GM12878 (cell line): ENCODE measurements around the gene WHAMM. TPM values are rescaled to one million over a fixed set of nuclear protein-coding genes. Genes with fewer than 3 reads are reported as not detected.
A peak's percentile ranks its signal among the peaks of the same experiment; 100 is the strongest.

Experiments used
- ATAC-seq: fragments of 200-7000 bp; cut with Tn5 transposase; 3 replicates; pipeline ENCODE4 v1.9.1; 2020; ENCODE audit warnings: mild to moderate bottlenecking, moderate library complexity
- BruUV-seq: library from RNA; stranded (reverse); fragments of 400-500 nt; replicated peaks from 2 replicates; lab custom pipeline; 2021; lab: Mats Ljungman, UMichigan
- CTCF ChIA-PET: fragments of 300-600 bp; sonication (Branson Sonifier 250); formaldehyde crosslinking; extraction: SDS; loops from one replicate; lab custom pipeline; 2021; ENCODE audit warnings: inconsistent platforms; lab: Yijun Ruan, JAX
- POLR2A ChIA-PET: fragments of 350-600 bp; formaldehyde crosslinking; extraction: SDS; loops from one replicate; lab custom pipeline; 2021; ENCODE audit warnings: inconsistent platforms; lab: Charles Lee
- RAD21 ChIA-PET: fragments of 300-600 bp; sonication (Branson Sonifier 250); formaldehyde crosslinking; loops from one replicate; lab custom pipeline; 2023; ENCODE audit warnings: antibody characterized with exemption; ENCODE audit not compliant: unreplicated experiment; lab: Charles Lee
- SMC1A ChIA-PET: fragments of 300-600 bp; sonication (Branson Sonifier 250); formaldehyde crosslinking; loops from one replicate; lab custom pipeline; 2023; ENCODE audit not compliant: unreplicated experiment, uncharacterized antibody; lab: Charles Lee
- DNase-seq: peaks from one replicate; pipeline ENCODE4 v3.0.0-alpha.2; 2011; ENCODE audit warnings: low read depth, low spot score
- FAIRE-seq: peaks from 3 replicates; lab custom pipeline; 2011; peaks lifted over from hg19 to GRCh38; lab: Jason Lieb, UNC
- H2AFZ ChIP-seq: 2 replicates; pipeline ENCODE4 v1.6.0; 2011; ENCODE audit warnings: low read depth, low read length, control low read depth; ENCODE audit not compliant: control insufficient read depth
- H3K27ac ChIP-seq: 2 replicates; pipeline ENCODE4 v1.5.1; 2011; ENCODE audit warnings: control low read depth; ENCODE audit not compliant: control insufficient read depth, insufficient read depth
- H3K27me3 ChIP-seq, 2 experiments: replicated peaks in 1 of 2; 2 replicates each; pipeline versions ENCODE4 v1.6.0 to v1.6.1; 2011; ENCODE audit warnings: low read length in 1 of 2; ENCODE audit not compliant: control insufficient read depth in 2 of 2, insufficient read depth in 2 of 2
- H3K36me3 ChIP-seq, 2 experiments: 2 replicates each; pipeline ENCODE4 v1.5.1; 2011; ENCODE audit warnings: low read length in 1 of 2; ENCODE audit not compliant: control insufficient read depth in 2 of 2, insufficient read depth in 2 of 2
- H3K4me1 ChIP-seq: 2 replicates; pipeline ENCODE4 v1.6.1; 2011; ENCODE audit warnings: mild to moderate bottlenecking, low read length, moderate library complexity, mixed read lengths; ENCODE audit not compliant: control insufficient read depth, insufficient read depth
- H3K4me2 ChIP-seq: 2 replicates; pipeline ENCODE4 v1.6.0; 2011; ENCODE audit warnings: control low read depth; ENCODE audit not compliant: control insufficient read depth, insufficient read depth
- H3K4me3 ChIP-seq: fragments of 200-600 bp; sonication (generic); 2 replicates; pipeline ENCODE4 v1.5.1; 2016
- H3K79me2 ChIP-seq: 2 replicates; pipeline ENCODE4 v1.6.0; 2011; ENCODE audit warnings: low read length; ENCODE audit not compliant: control insufficient read depth, insufficient read depth
- H3K9ac ChIP-seq: 2 replicates; pipeline ENCODE4 v1.8.0; 2011; ENCODE audit warnings: low read length, control low read depth, mixed read lengths; ENCODE audit not compliant: control insufficient read depth, insufficient read depth
- H3K9me3 ChIP-seq: replicated peaks from 3 replicates; pipeline ENCODE4 v1.5.1; 2011; ENCODE audit warnings: mild to moderate bottlenecking, low read length; ENCODE audit not compliant: control insufficient read depth, insufficient read depth
- H4K20me1 ChIP-seq: 2 replicates; pipeline ENCODE4 v1.6.0; 2011; ENCODE audit not compliant: control insufficient read depth, insufficient read depth
- BACH1 ChIP-seq: fragments of 450-650 bp; IDR thresholded peaks from 2 replicates; pipeline ENCODE4 v1.6.1; 2017; ENCODE audit warnings: mild to moderate bottlenecking, borderline replicate concordance
- BMI1 ChIP-seq: fragments of 450-650 bp; IDR thresholded peaks from 2 replicates; pipeline ENCODE4 v1.6.1; 2016; ENCODE audit warnings: mild to moderate bottlenecking, moderate library complexity, borderline replicate concordance
- CBX3 ChIP-seq: fragments of 200-600 bp; sonication (generic); IDR thresholded peaks from 2 replicates; pipeline ENCODE4 v1.6.1; 2016; ENCODE audit warnings: low read depth, borderline replicate concordance
- CREB1 ChIP-seq: IDR thresholded peaks from 2 replicates; pipeline ENCODE4 v1.6.1; 2012; ENCODE audit warnings: low read depth, mild to moderate bottlenecking, inconsistent platforms
- ESRRA ChIP-seq: IDR thresholded peaks from 2 replicates; pipeline ENCODE4 v1.6.1; 2012; ENCODE audit warnings: mild to moderate bottlenecking, low read length, improper control_type of control experiment
- JUNB ChIP-seq: IDR thresholded peaks from 2 replicates; pipeline ENCODE4 v1.6.1; 2016; ENCODE audit warnings: antibody characterized with exemption, mild to moderate bottlenecking
- JUND ChIP-seq: IDR thresholded peaks from 2 replicates; pipeline ENCODE4 v1.6.1; 2012; ENCODE audit warnings: low read depth, mild to moderate bottlenecking, low read length, improper control_type of control experiment, moderate library complexity
- MTA2 ChIP-seq: fragments of 450-650 bp; IDR thresholded peaks from 2 replicates; pipeline ENCODE4 v1.6.1; 2016; ENCODE audit warnings: low read depth, mild to moderate bottlenecking, moderate library complexity
- MYB ChIP-seq: fragments of 150-350 bp; IDR thresholded peaks from 2 replicates; pipeline ENCODE4 v1.6.1; 2014; ENCODE audit warnings: mild to moderate bottlenecking, low read depth, low read length, borderline replicate concordance
- MYC ChIP-seq: IDR thresholded peaks from 2 replicates; pipeline ENCODE4 v1.6.1; 2011; ENCODE audit warnings: mild to moderate bottlenecking, low read length, moderate library complexity, inconsistent platforms; ENCODE audit not compliant: insufficient read depth, insufficient replicate concordance, insufficient read length, severe bottlenecking
- NFYA ChIP-seq: IDR thresholded peaks from 2 replicates; pipeline ENCODE4 v1.6.1; 2011; ENCODE audit warnings: low read depth, mild to moderate bottlenecking, low read length, improper control_type of control experiment, borderline replicate concordance
- NR2C2 ChIP-seq: IDR thresholded peaks from 2 replicates; pipeline ENCODE4 v1.6.1; 2011; ENCODE audit warnings: borderline replicate concordance, low read depth; ENCODE audit not compliant: control insufficient read depth, insufficient read length
- SMAD1 ChIP-seq: fragments of 450-650 bp; IDR thresholded peaks from 2 replicates; pipeline ENCODE4 v1.6.1; 2018; ENCODE audit warnings: mild to moderate bottlenecking, low read depth; ENCODE audit not compliant: partially characterized antibody
- SMARCA5 ChIP-seq: fragments of 450-650 bp; IDR thresholded peaks from 2 replicates; pipeline ENCODE4 v1.6.1; 2017; ENCODE audit warnings: mild to moderate bottlenecking
- YY1 ChIP-seq: IDR thresholded peaks from 2 replicates; pipeline ENCODE4 v1.6.1; 2011; ENCODE audit warnings: low read depth, mild to moderate bottlenecking, low read length
- ZNF24 ChIP-seq: fragments of 450-650 bp; IDR thresholded peaks from 2 replicates; pipeline ENCODE4 v1.6.1; 2017; ENCODE audit warnings: antibody characterized with exemption, mild to moderate bottlenecking
- ZSCAN29 ChIP-seq: fragments of 450-650 bp; IDR thresholded peaks from 2 replicates; pipeline ENCODE4 v1.6.1; 2017; ENCODE audit warnings: mild to moderate bottlenecking, moderate library complexity
- WGBS: methylation state at CpG from one replicate; pipeline ENCODE4 v1.1.6; 2016; ENCODE audit warnings: low lambda C conversion rate; ENCODE audit not compliant: insufficient replicate concordance, insufficient coverage; ENCODE audit errors: missing lambda C conversion rate; 5-methylcytosine and 5-hydroxymethylcytosine counted together
- in situ Hi-C: fragments of 300-500 bp; cut with MboI; formaldehyde crosslinking; loops from 9 replicates; pipeline ENCODE4 v1.14.3; 2018; ENCODE audit warnings: mixed read lengths
- intact Hi-C: fragments of 100-400 bp; cut with micrococcal nuclease; formaldehyde crosslinking; loops from one replicate; pipeline ENCODE4 v1.14.2; 2022; ENCODE audit not compliant: unreplicated experiment
- polyA plus RNA-seq, 11 experiments: library from polyadenylated mRNA; depleted of rRNA in 4 of 11; unstranded in 6 of 11; stranded (reverse) in 5 of 11; fragments of >200 nt; fragmentation: Nextera tagmentation in 4 of 11; fragmentation: Illumina TruSeq in 1 of 11; extraction: Ambion mirVana in 4 of 11; extraction: Trizol in 1 of 11; gene quantifications; 1 replicate in 1 of 11; 2 replicates in 10 of 11; pipeline versions ENCODE4 v1.2.1 to v1.2.3, GENCODE V29; 2011 to 2016; ENCODE audit warnings: inconsistent platforms in 2 of 11, missing spikeins in 2 of 11, low read depth in 1 of 11
- total RNA-seq, 4 experiments: library from RNA; depleted of rRNA in 3 of 4; stranded (reverse); fragments of >200 nt in 3 of 4; fragmentation: Illumina TruSeq in 1 of 4; extraction: Trizol in 1 of 4; gene quantifications; 2 replicates each; pipeline versions ENCODE4 v1.2.1 to v1.2.3, GENCODE V29; 2013 to 2021
- TF ChIP-seq, protein P1 (sequence below): IDR thresholded peaks from 2 replicates; pipeline ENCODE4 v1.6.1; 2011; ENCODE audit warnings: borderline replicate concordance, low read depth, mild to moderate bottlenecking, moderate library complexity, mixed read lengths, low read length; ENCODE audit not compliant: insufficient read depth; ENCODE audit errors: extremely low read length
- TF ChIP-seq, protein P2 (sequence below): fragments of 150-350 bp; IDR thresholded peaks from 2 replicates; pipeline ENCODE4 v1.6.1; 2014; ENCODE audit warnings: mild to moderate bottlenecking, low read depth, low read length
- TF ChIP-seq, protein P3 (sequence below): fragments of 450-650 bp; IDR thresholded peaks from 2 replicates; pipeline ENCODE4 v1.6.1; 2016; ENCODE audit warnings: mild to moderate bottlenecking

WHAMM gene
- total and polyA plus RNA-seq, 10 of the 15 experiments (the other 5 are each of a cell fraction or from before 2014, with no cell fraction given) = 0.87 to 6.7 (median 2.5) TPM

DNA sequence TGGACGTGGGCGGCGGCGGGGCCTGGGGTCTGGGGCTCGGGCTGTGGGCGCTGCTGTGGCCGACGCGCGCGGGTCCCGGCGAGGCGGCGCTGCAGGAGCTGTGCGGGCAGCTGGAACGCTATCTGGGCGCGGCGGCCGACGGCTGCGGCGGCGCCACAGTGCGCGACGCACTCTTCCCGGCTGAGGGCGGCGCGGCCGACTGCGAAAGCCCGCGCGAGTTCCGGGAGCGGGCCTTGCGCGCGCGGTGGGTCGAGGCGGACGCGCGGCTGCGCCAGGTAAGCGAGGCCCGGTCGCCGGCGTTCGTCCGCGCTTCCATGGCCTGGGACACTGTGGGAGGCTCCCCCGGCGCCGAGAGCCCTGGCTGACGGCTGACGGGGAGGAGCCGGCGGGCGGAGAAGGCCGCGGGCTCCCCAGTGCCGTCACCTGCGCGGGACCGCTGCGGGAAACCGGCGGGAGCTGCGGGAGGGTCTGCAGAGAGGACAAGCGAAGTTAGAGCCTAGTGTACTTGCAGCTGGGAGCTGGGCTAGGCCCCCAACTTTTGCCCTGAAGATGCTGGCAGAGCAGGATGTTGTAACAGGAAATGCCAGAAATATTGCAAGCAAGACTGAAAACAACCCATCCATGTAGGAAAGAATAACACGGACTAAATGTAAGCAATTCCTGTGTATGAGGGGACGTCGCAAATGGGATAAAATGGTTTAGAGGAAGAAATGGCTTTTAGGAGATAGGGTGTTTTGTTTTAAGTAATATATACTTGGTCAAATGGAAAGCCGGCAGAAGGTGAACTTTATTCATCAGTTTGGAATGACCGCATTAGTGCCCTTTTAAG is 847 bp downstream of the WHAMM start:
- peak overlapping the region; percentile 83 for H2AFZ ChIP-seq
- intact Hi-C loops = loop anchor here (1.0 to 10.0 kb wide), 3 partner anchors 60 to 395 kb away; partner anchors contain the start of genes HDGFL3 and RAMAC
- TF ChIP-seq MTA2 = no peak
- TF ChIP-seq BACH1 = peak; percentile 69; the same call in 1 of the 2 replicates
- TF ChIP-seq, protein P1, sequence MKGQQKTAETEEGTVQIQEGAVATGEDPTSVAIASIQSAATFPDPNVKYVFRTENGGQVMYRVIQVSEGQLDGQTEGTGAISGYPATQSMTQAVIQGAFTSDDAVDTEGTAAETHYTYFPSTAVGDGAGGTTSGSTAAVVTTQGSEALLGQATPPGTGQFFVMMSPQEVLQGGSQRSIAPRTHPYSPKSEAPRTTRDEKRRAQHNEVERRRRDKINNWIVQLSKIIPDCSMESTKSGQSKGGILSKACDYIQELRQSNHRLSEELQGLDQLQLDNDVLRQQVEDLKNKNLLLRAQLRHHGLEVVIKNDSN = no peak
- no peak for TF ChIP-seq MYC
- TF ChIP-seq, protein P2, sequence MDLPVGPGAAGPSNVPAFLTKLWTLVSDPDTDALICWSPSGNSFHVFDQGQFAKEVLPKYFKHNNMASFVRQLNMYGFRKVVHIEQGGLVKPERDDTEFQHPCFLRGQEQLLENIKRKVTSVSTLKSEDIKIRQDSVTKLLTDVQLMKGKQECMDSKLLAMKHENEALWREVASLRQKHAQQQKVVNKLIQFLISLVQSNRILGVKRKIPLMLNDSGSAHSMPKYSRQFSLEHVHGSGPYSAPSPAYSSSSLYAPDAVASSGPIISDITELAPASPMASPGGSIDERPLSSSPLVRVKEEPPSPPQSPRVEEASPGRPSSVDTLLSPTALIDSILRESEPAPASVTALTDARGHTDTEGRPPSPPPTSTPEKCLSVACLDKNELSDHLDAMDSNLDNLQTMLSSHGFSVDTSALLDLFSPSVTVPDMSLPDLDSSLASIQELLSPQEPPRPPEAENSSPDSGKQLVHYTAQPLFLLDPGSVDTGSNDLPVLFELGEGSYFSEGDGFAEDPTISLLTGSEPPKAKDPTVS = no peak
- no peak for TF ChIP-seq CBX3
- no peak for TF ChIP-seq NR2C2
- TF ChIP-seq YY1 = peak; percentile 21; the same call in 1 of the 2 replicates
- no peak for TF ChIP-seq JUNB
- no peak for TF ChIP-seq MYB
- TF ChIP-seq NFYA = no peak
- no peak for TF ChIP-seq BMI1
- TF ChIP-seq ZNF24 = no peak
- TF ChIP-seq ESRRA = no peak
- TF ChIP-seq JUND = no peak
- no peak for TF ChIP-seq CREB1
- 0 out of 2 replicates have a peak, but pooled peaks have one; percentile 9 for TF ChIP-seq ZSCAN29
- TF ChIP-seq SMARCA5 = no peak
- TF ChIP-seq SMAD1 = no peak
- TF ChIP-seq, protein P3, sequence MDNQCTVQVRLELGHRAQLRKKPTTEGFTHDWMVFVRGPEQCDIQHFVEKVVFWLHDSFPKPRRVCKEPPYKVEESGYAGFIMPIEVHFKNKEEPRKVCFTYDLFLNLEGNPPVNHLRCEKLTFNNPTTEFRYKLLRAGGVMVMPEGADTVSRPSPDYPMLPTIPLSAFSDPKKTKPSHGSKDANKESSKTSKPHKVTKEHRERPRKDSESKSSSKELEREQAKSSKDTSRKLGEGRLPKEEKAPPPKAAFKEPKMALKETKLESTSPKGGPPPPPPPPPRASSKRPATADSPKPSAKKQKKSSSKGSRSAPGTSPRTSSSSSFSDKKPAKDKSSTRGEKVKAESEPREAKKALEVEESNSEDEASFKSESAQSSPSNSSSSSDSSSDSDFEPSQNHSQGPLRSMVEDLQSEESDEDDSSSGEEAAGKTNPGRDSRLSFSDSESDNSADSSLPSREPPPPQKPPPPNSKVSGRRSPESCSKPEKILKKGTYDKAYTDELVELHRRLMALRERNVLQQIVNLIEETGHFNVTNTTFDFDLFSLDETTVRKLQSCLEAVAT = no peak

More for the DNA sequence above, 847 bp downstream of the WHAMM start:
- H3K27me3 ChIP-seq = no peaks in the 10 kb centered on the region
- peaks cover 33% of the 10 kb centered on the region for H3K79me2 ChIP-seq
- DNase-seq (no peak), ATAC-seq (peak; percentile 23), FAIRE-seq (no peak)
- peak overlapping the region; percentile 39 for H3K4me2 ChIP-seq
- in situ Hi-C loops = no loop called here
- peak overlapping the region; percentile 88 for H3K9ac ChIP-seq
- RAD21 ChIA-PET = interaction anchor here (1.0 to 3.1 kb wide), 6 partner anchors 22 to 175 kb away, joined by 3 to 20 read pairs (median 8); partner anchors contain the start of gene RAMAC
- peak overlapping the region; percentile 77 for H3K4me3 ChIP-seq
- H3K36me3 ChIP-seq = peaks cover 0 to 10% of the 10 kb centered on the region in 2 experiments; a peak in 2 of 4 replicates
- CTCF ChIA-PET = interaction anchor here (1.0 to 2.6 kb wide), 7 partner anchors 22 to 279 kb away, joined by 3 to 12 read pairs (median 9); partner anchors contain the start of gene C15orf40
- peaks cover 30% of the 10 kb centered on the region for H3K4me1 ChIP-seq
- H3K27ac ChIP-seq = peak overlapping the region; percentile 94
- SMC1A ChIA-PET = interaction anchor here (0.9 to 6.3 kb wide), 10 partner anchors 17 to 253 kb away, joined by 3 to 39 read pairs (median 3); no protein-coding TSS in a partner anchor
- POLR2A ChIA-PET = interaction anchor here (1.4 to 2.6 kb wide), 4 partner anchors 23 to 175 kb away, joined by 5 to 20 read pairs (median 9); partner anchors contain the start of gene RAMAC
- no TSS peak for BruUV-seq
- no peaks in the 10 kb centered on the region for H3K9me3 ChIP-seq
- WGBS = under 1% methylated on average over 67 of the region's 81 CpGs
- no peaks in the 10 kb centered on the region for H4K20me1 ChIP-seq
